Measurements from ENCODE around the gene EDIL3.
A peak's percentile ranks its signal among the peaks of the same experiment; 100 is the strongest.

The EDIL3 gene

GRCh38 chr5:84384604-84385575 lies at the start of gene EDIL3:
Gene EDIL3, minus strand, starts transcription at chr5:84384880. Its CDS starts 506 bp downstream, at chr5:84384374.
- DNase-seq, result peak; percentile 53

- DNase-seq, result no peak
These were observed 48.8 kb upstream of the EDIL3 start for GRCh38 chr5:84433461-84433860.

GRCh38 chr5:84430863-84431663 lies 46.4 kb upstream of the EDIL3 start:
- DNase-seq, result no peak

- DNase-seq, result no peak
These were observed 45.4 kb upstream of the EDIL3 start for GRCh38 chr5:84430079-84430478.

- DNase-seq, result no peak
These were observed 40.7 kb upstream of the EDIL3 start for GRCh38 chr5:84425365-84425881.

GRCh38 chr5:84419742-84420141 lies 35.1 kb upstream of the EDIL3 start:
- no peak for DNase-seq

- DNase-seq, result no peak
These were observed 27.3 kb upstream of the EDIL3 start for GRCh38 chr5:84411832-84412605.

GRCh38 chr5:84406111-84406510 lies 21.4 kb upstream of the EDIL3 start:
- no peak for DNase-seq

GRCh38 chr5:84403773-84404172 lies 19.1 kb upstream of the EDIL3 start:
- peak; percentile 97 for DNase-seq

- DNase-seq, result no peak
These were observed 12.7 kb upstream of the EDIL3 start for GRCh38 chr5:84397385-84397784.

GRCh38 chr5:84393969-84394368 lies 9.3 kb upstream of the EDIL3 start:
- peak; percentile 87 for DNase-seq

GRCh38 chr5:84392836-84393235 lies 8.2 kb upstream of the EDIL3 start:
- DNase-seq, result no peak

- DNase-seq, result no peak
These were observed 1.0 kb upstream of the EDIL3 start for GRCh38 chr5:84385705-84386104.

GRCh38 chr5:84383816-84384603 lies 670 bp downstream of the EDIL3 start:
- DNase-seq, result peak; percentile 53

GRCh38 chr5:84383296-84383815 lies 1.3 kb downstream of the EDIL3 start:
- no peak for DNase-seq

GRCh38 chr5:84382363-84383295 lies 2.1 kb downstream of the EDIL3 start:
- peak; percentile 68 for DNase-seq

GRCh38 chr5:84381502-84382362 lies 2.9 kb downstream of the EDIL3 start:
- DNase-seq, result no peak

- peak; percentile 43 for DNase-seq
These were observed 4.9 kb downstream of the EDIL3 start for GRCh38 chr5:84379749-84380148.

GRCh38 chr5:84378961-84379360 lies 5.7 kb downstream of the EDIL3 start:
- peak; percentile 42 for DNase-seq
